ENCODE results near the gene CLBA1.

Gene CLBA1

DNA sequence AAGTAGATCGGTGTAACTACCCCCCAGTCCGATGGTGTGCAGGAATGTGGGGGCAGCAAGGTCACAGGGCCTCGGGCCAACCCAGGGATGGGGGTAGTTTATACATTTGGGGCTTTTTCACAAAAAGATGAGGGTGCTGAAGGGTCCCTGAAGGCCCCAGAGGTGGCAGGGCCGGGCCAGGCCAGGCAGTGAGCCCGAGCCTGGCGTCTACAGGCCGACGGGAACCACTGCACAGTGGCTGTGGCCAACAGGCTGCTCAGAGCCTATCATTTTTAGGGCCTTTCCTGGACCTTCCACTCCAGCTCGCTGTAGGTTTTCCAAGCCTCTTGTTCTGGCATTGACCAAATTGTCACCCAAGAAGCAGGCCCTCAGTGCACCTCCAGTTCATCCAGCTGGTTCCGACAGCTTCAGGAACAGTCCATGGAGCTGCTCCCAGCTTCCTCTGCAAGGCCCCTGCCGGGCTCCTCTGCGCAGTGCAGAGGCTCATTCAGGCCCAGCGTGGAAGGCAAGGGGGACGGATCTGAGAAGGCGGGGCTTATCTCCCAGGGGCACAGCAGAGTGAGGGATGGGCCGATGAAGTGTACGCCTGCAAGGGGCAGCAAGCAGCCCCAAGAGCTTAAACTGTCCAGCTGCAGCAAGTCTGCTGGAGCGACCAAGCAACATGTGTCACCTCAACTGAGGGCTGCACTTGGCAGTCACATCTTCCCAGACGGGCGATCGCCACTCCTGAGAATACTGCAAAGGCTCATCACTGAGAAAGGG, 21.4 kb downstream of the CLBA1 start:
- DNase-seq: no peak

- DNase-seq: no peak
These were observed 22.1 kb downstream of the CLBA1 start for GRCh38 chr14:105007593-105008264.

- DNase-seq: no peak
These were observed 24.5 kb downstream of the CLBA1 start for GRCh38 chr14:105010106-105010505.

GRCh38 chr14:105010891-105011291, 25.3 kb downstream of the CLBA1 start:
- DNase-seq: no peak

- DNase-seq: no peak
These were observed 25.9 kb downstream of the CLBA1 start for GRCh38 chr14:105011312-105011990.

- no peak for DNase-seq
These were observed 26.8 kb downstream of the CLBA1 start for GRCh38 chr14:105012171-105012985.

- DNase-seq: no peak
These were observed 27.7 kb downstream of the CLBA1 start for GRCh38 chr14:105013150-105013785.

DNA sequence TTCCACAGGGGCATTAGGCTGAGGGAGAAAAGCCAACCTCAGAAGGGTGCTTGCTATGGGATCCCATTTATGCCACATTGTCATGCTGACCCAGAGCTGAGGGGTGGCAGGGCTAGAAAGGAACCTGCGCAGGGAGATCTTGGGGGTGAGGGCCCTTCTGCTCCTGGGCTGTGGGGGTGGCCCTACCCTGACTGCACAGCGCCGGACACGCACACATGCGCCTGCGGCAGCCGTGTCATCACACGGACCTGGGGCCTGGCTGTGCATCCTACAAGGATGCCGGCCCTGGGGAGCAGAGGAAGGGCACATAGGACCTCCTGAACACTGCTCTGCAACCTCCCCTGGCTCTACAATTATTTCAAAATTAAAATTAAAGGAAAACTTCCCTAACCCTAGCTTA, 28.4 kb downstream of the CLBA1 start:
- no peak for DNase-seq

- DNase-seq: no peak
These were observed 29.0 kb downstream of the CLBA1 start for GRCh38 chr14:105014631-105015030.

DNA sequence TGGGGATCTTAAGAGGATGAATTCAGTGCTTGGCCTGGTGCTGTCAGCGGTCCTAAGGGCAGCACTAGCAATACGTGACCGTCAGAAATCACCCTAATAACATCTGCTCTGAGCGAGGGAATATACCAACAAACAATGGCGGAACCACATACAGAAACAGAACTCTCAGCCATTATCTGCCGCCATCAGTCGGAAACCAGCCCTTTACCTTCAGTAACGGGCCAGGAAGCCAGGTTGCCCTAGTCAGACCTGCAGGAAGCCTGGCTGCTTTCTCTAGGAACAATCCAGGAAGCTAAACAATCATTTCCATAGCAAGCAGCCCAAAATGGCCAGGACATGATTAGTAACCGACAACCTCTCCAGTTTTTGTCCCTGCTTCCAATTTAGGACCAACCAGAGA, 29.7 kb downstream of the CLBA1 start:
- no peak for DNase-seq

- DNase-seq: no peak
These were observed 30.3 kb downstream of the CLBA1 start for GRCh38 chr14:105015905-105016304.

GRCh38 chr14:105018414-105018813, 32.8 kb downstream of the CLBA1 start:
- no peak for DNase-seq

DNA sequence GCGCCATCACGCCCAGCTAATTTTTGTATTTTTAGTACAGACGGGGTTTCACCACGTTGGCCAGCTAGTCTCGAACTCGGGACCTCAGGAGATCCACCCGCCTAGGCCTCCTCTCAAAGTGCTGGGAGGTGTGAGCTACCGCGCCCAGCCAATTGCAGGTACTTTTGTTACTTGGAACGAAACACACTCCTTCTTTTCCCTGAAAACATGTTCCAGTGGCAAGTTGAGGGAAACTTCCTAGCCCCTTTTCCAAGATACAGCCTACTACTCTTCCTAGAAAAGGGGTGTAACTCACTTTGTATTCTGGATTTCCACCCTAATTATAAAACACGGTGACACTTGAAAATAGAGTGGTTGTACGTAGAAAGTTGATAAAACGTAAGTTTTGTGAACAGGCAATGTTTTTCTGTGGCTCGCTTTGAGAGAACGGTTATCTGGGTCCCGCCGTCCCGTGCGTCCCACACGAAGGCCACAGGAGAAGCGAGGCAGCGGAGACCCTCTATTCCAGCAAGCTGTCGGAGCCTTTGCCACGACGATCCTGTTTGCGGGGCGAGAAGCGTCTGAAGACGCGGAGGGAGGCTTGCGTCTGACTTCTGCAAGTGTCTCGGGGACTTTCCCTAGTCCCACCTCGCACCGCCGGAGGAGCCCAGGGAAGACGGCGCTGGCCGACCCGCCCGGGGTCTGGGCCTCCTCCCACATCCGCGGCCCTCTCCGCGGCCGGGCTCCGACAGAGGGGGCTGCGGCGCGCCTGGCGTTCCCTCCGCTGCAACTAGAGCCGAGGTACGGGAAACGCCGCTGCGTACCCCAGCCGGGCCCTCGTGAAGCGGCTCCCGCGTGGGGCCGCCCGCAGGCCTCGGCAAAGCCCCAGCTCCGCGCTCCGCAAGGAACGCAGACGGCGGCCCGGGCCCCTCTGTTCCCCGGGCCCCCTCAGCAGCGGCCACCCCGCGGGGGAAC, 34.5 kb downstream of the CLBA1 start:
- no peak for DNase-seq

- DNase-seq: peak; percentile 84
These were observed 35.4 kb downstream of the CLBA1 start, which contains the start of gene CDCA4 for GRCh38 chr14:105020815-105021655. TSS of gene CDCA4 (minus strand) at chr14:105021083. CDS start at chr14:105011929, 9,154 bp downstream.

GRCh38 chr14:105021656-105022275, 36.2 kb downstream of the CLBA1 start:
- peak; percentile 11 for DNase-seq

GRCh38 chr14:105022276-105022670, 36.7 kb downstream of the CLBA1 start:
- no peak for DNase-seq

DNA sequence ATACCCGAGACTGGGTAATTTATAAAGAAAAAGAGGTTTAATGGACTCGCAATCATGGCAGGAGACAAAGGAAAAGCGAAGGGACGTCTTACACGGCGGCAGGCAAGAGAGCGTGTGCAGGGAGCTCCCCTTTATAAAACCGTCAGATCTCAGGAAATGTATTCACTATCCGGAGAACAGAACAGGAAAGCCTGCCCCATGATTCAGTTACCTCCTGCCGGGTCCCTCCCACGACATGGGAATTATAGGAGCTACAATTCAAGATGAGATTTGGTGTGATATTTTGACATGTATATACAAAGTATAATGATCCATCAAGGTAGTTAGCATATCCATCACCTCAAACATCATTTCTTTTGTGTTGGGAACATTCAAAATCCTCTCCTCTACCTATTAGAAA, 37.6 kb downstream of the CLBA1 start:
- no peak for DNase-seq

GRCh38 chr14:105023791-105024480, 38.3 kb downstream of the CLBA1 start:
- no peak for DNase-seq

GRCh38 chr14:105025429-105025828, 39.8 kb downstream of the CLBA1 start:
- no peak for DNase-seq
